GM19043 (cell line): ENCODE results near the gene SAMM50.

Experiments
- ATAC-seq: cut with Tn5 transposase; IDR thresholded peaks from one replicate; pipeline ENCODE4 v1.9.1; 2021; ENCODE audit warnings: low read depth; ENCODE audit not compliant: unreplicated experiment

SAMM50 gene

GRCh38 chr22:44026630-44027511 is 71.6 kb downstream of the SAMM50 start:
- ATAC-seq = peak; percentile 36

GRCh38 chr22:44028091-44028490 is 72.8 kb downstream of the SAMM50 start:
- no peak for ATAC-seq

- no peak for ATAC-seq
Measured at GRCh38 chr22:44029069-44029468, 73.8 kb downstream of the SAMM50 start.

- no peak for ATAC-seq
Measured at GRCh38 chr22:44030051-44030701, 74.9 kb downstream of the SAMM50 start.

GRCh38 chr22:44030702-44031082 is 75.5 kb downstream of the SAMM50 start:
- ATAC-seq = no peak

GRCh38 chr22:44031158-44031952 is 76.1 kb downstream of the SAMM50 start:
- ATAC-seq = no peak

GRCh38 chr22:44032126-44032730 is 77.0 kb downstream of the SAMM50 start:
- no peak for ATAC-seq

- no peak for ATAC-seq
Measured at GRCh38 chr22:44033287-44033686, 78.0 kb downstream of the SAMM50 start.

- ATAC-seq = no peak
Measured at GRCh38 chr22:44033694-44034093, 78.5 kb downstream of the SAMM50 start.

- ATAC-seq = no peak
Measured at GRCh38 chr22:44037519-44038375, 82.5 kb downstream of the SAMM50 start.

- ATAC-seq = no peak
Measured at GRCh38 chr22:44039566-44040171, 84.4 kb downstream of the SAMM50 start.

- ATAC-seq = peak; percentile 73
Measured at GRCh38 chr22:44042249-44043218, 87.3 kb downstream of the SAMM50 start.

GRCh38 chr22:44045145-44045544 is 89.9 kb downstream of the SAMM50 start:
- ATAC-seq = no peak
